Astrocyte of the spinal cord (primary cell): ENCODE measurements around the gene SPPL3.

Source experiments
- DNase-seq: peaks from one replicate; pipeline ENCODE4 v3.0.0; 2011; ENCODE audit warnings: low read depth, low spot score
- H3K4me3 ChIP-seq: 2 replicates; pipeline ENCODE4 v1.5.1; 2011; ENCODE audit warnings: low read depth, mild to moderate bottlenecking, low read length, moderate library complexity
- CTCF ChIP-seq: IDR thresholded peaks from 2 replicates; pipeline ENCODE4 v1.5.1; 2012; ENCODE audit warnings: low read depth, mild to moderate bottlenecking, low read length, inconsistent platforms
- in situ Hi-C: cut with HindIII; loops from 2 replicates; pipeline ENCODE4 v1.10.0; 2017; ENCODE audit warnings: low sequenced_read_pairs

SPPL3 gene

GRCh38 chr12:120856980-120857379 is 47.2 kb downstream of the SPPL3 start:
- TF ChIP-seq CTCF: peak; percentile 35
- in situ Hi-C loops: no loop called here
- no peak for DNase-seq
- no peak overlapping the region for H3K4me3 ChIP-seq

DNA sequence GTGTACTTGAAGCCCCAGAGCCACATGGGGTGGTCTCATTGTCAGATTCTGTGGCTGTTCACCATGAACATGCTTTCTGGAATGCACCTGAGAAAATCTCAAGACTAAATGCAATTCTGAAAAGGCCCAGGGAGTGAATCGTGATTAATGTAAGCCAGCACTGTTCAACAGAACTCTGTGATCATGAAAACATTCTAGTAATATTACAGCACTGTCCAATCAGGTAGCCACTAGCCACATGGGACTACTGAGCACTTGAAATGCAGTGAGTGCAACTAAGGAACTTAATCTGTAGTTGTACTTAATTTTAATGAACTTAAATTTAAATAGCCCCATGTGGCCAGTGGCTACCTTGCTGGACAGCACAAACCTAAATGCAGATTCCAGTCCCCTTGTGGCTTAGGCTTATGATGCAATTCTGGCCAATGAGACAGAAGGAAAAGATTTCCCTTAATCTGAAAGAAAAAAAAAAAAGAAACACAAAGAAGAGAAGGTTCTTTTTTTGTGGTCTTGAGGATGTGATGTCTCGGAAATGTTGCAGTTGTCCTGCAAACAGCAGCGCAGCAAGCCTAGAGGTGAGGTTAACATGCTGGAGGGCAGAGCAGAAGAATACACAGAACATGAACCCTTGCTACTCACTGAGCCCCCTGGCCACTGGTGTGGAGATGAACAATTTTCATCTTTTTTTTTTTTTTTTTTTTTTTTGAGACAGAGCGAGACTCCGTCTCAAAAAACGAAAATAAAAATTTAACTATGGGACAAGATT is 48.2 kb downstream of the SPPL3 start:
- in situ Hi-C loops: no loop called here
- no peak overlapping the region for H3K4me3 ChIP-seq
- DNase-seq: no peak
- no peak for TF ChIP-seq CTCF

DNA sequence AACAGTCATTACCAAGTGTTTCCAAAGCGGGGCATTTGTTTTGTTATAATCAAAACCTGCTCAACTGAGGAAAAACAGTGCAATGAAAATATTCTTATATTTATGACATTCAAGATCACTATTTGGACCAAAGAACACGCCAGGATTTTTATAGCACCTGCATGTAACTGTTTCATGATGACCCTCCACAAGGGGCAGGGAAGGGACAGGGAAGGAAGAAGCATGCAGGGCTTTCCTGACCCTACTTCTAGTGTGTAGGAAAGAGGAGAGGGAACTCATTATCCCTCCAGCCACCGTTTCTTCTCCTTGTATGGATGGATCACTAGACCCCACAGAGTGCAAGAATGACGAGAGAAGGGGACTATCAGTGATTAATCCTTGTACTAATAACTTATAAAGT is 49.4 kb downstream of the SPPL3 start:
- in situ Hi-C loops: no loop called here
- no peak for DNase-seq
- no peak overlapping the region for H3K4me3 ChIP-seq
- no peak for TF ChIP-seq CTCF

- H3K4me3 ChIP-seq: no peak overlapping the region
- no peak for TF ChIP-seq CTCF
- in situ Hi-C loops: no loop called here
- DNase-seq: no peak
These were observed 51.0 kb downstream of the SPPL3 start for GRCh38 chr12:120853188-120853587.

GRCh38 chr12:120851944-120852343 is 52.2 kb downstream of the SPPL3 start:
- no peak for TF ChIP-seq CTCF
- DNase-seq: no peak
- no peak overlapping the region for H3K4me3 ChIP-seq
- in situ Hi-C loops: no loop called here

DNA sequence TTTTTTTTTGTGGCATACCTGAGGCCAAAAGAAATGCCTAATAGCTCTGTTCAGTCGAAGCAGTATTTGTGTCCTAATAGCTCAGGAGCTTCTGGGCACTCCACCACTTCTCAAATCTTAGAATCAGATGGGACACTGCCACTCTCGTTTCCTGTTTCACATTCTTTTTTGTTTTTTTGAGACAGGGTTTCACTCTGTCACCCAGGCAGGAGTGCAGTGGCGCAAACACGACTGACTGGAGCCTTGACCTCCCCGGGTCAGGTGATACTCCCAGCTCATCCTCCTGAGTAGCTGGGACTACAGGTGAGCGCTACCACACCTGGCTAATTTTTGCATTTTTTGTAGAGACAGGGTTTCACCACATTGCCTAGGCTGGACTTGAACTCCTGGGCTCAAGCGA is 52.7 kb downstream of the SPPL3 start:
- DNase-seq: no peak
- H3K4me3 ChIP-seq: no peak overlapping the region
- no peak for TF ChIP-seq CTCF
- in situ Hi-C loops: no loop called here
